ENCODE data around the gene MYMK.

GRCh38 chr9:133468374-133468773 lies 56.4 kb downstream of the MYMK start:
- TF ChIP-seq POLR2A (IDR thresholded peaks at IDR 0.05) = no peak
- no peak for TF ChIP-seq CTCF (IDR thresholded peaks at IDR 0.05)
